Endothelial cell of umbilical vein (primary cell): ENCODE measurements around the gene OPTN. TPM values are rescaled to one million over a fixed set of nuclear protein-coding genes. Genes with fewer than 3 reads are reported as not detected.

Experiments
- BruUV-seq: library from RNA; stranded (reverse); fragments of 400-500 nt; replicated peaks from 2 replicates; lab custom pipeline; 2021; lab: Mats Ljungman, UMichigan
- CTCF ChIA-PET: fragments of 300-600, 350-600 bp; sonication (Branson Sonifier 250); formaldehyde crosslinking; loops from one replicate; lab custom pipeline; 2021; ENCODE audit warnings: antibody characterized with exemption, inconsistent platforms; lab: Charles Lee
- POLR2A ChIA-PET: fragments of 300-600, 350-600 bp; sonication (Branson Sonifier 250); formaldehyde crosslinking; loops from one replicate; lab custom pipeline; 2021; ENCODE audit warnings: antibody characterized with exemption, inconsistent platforms; lab: Charles Lee
- DNase-seq: peaks from one replicate; pipeline ENCODE4 v3.0.0-alpha.2; 2011; ENCODE audit warnings: low read depth, low spot score
- FAIRE-seq: peaks from 2 replicates; lab custom pipeline; 2011; peaks lifted over from hg19 to GRCh38; lab: Jason Lieb, UNC
- H2AFZ ChIP-seq: 2 replicates; pipeline ENCODE4 v1.6.0; 2012; ENCODE audit warnings: low read depth, low read length, control low read depth, inconsistent platforms
- H3K27ac ChIP-seq: 2 replicates; pipeline ENCODE4 v1.5.1; 2011; ENCODE audit warnings: low read depth, mild to moderate bottlenecking, control low read depth, low read length, moderate library complexity; ENCODE audit not compliant: insufficient read depth
- H3K27me3 ChIP-seq, 2 experiments: 2 replicates each; pipeline versions ENCODE4 v1.6.0 to v1.6.1; 2011; ENCODE audit warnings: low read length in 2 of 2, mixed read lengths in 1 of 2; ENCODE audit not compliant: control insufficient read depth in 2 of 2, insufficient read depth in 2 of 2
- H3K36me3 ChIP-seq, 2 experiments: 2 replicates in 1 of 2; 3 replicates in 1 of 2; pipeline ENCODE4 v1.5.1; 2011; ENCODE audit warnings: low read length in 2 of 2, mild to moderate bottlenecking in 1 of 2, moderate library complexity in 1 of 2; ENCODE audit not compliant: control insufficient read depth in 2 of 2, insufficient read depth in 2 of 2; ENCODE audit errors: extremely low read depth in 1 of 2
- H3K4me1 ChIP-seq: 3 replicates; pipeline ENCODE4 v1.5.1; 2011; ENCODE audit warnings: mild to moderate bottlenecking, low read length; ENCODE audit not compliant: control insufficient read depth, insufficient read depth; ENCODE audit errors: extremely low read depth
- H3K4me2 ChIP-seq: 2 replicates; pipeline ENCODE4 v1.6.1; 2011; ENCODE audit warnings: low read length, control low read depth, mixed read lengths; ENCODE audit not compliant: insufficient read depth
- H3K4me3 ChIP-seq, 3 experiments: fragments of 200-600 bp in 1 of 3; sonication (generic), shearing (Covaris generic) in 1 of 3; replicated peaks in 1 of 3; 2 replicates each; pipeline ENCODE4 v1.5.1; 2011 to 2016; ENCODE audit warnings: control low read depth in 3 of 3, low read length in 3 of 3, mild to moderate bottlenecking in 2 of 3, inconsistent platforms in 1 of 3, low read depth in 1 of 3, moderate library complexity in 1 of 3; ENCODE audit not compliant: insufficient read depth in 1 of 3
- H3K79me2 ChIP-seq: 2 replicates; pipeline ENCODE4 v1.6.0; 2012; ENCODE audit warnings: low read length, inconsistent platforms; ENCODE audit not compliant: control insufficient read depth, insufficient read depth
- H3K9ac ChIP-seq: replicated peaks from 2 replicates; pipeline ENCODE3; 2011; ENCODE audit warnings: low read length, control low read depth; ENCODE audit not compliant: insufficient read depth; ENCODE audit errors: extremely low read depth
- H3K9me1 ChIP-seq: replicated peaks from 3 replicates; pipeline ENCODE4 v1.6.0; 2011; ENCODE audit warnings: mild to moderate bottlenecking, low read length; ENCODE audit not compliant: control insufficient read depth, insufficient read depth; ENCODE audit errors: extremely low read depth
- H3K9me3 ChIP-seq: replicated peaks from 2 replicates; pipeline ENCODE4 v1.5.1; 2012; ENCODE audit warnings: low read length, inconsistent platforms; ENCODE audit not compliant: control insufficient read depth, insufficient read depth
- H4K20me1 ChIP-seq: replicated peaks from 2 replicates; pipeline ENCODE3; 2011; ENCODE audit warnings: mild to moderate bottlenecking, low read length; ENCODE audit not compliant: control insufficient read depth, insufficient read depth; ENCODE audit errors: extremely low read depth
- CTCF ChIP-seq, 2 donors: IDR thresholded peaks; 1 replicate in 1 of 2; 2 replicates in 1 of 2; pipeline ENCODE4 v1.5.1; 2011; ENCODE audit warnings: low read length in 2 of 2, mild to moderate bottlenecking in 2 of 2, moderate library complexity in 2 of 2, control low read depth in 1 of 2, inconsistent platforms in 1 of 2, low read depth in 1 of 2; ENCODE audit not compliant: insufficient read depth in 1 of 2; ENCODE audit errors: extremely low read depth in 1 of 2
- EZH2 ChIP-seq: IDR thresholded peaks from 2 replicates; pipeline ENCODE4 v1.6.1; 2012; ENCODE audit warnings: borderline replicate concordance, low read depth, mild to moderate bottlenecking, moderate library complexity, low read length, inconsistent platforms; ENCODE audit not compliant: severe bottlenecking
- FOS ChIP-seq: IDR thresholded peaks from 2 replicates; pipeline ENCODE4 v1.6.1; 2011; ENCODE audit warnings: mild to moderate bottlenecking, low read length, moderate library complexity, borderline replicate concordance; ENCODE audit not compliant: insufficient read depth
- GATA2 ChIP-seq: IDR thresholded peaks from 2 replicates; pipeline ENCODE4 v1.7.0; 2011; ENCODE audit warnings: low read depth, mild to moderate bottlenecking, moderate library complexity, mixed read lengths, low read length; ENCODE audit not compliant: insufficient read length, insufficient read depth
- JUN ChIP-seq: IDR thresholded peaks from 2 replicates; pipeline ENCODE4 v1.6.1; 2011; ENCODE audit warnings: borderline replicate concordance, low read depth; ENCODE audit not compliant: insufficient read length, insufficient read depth
- MAX ChIP-seq: IDR thresholded peaks from 2 replicates; pipeline ENCODE4 v1.6.1; 2011; ENCODE audit not compliant: insufficient read depth, insufficient read length
- MYC ChIP-seq: IDR thresholded peaks from one replicate; pipeline ENCODE4 v1.6.1; 2011; ENCODE audit warnings: mild to moderate bottlenecking, low read depth, low read length
- POLR2A ChIP-seq: IDR thresholded peaks from 2 replicates; pipeline ENCODE4 v1.6.1; 2012; ENCODE audit warnings: low read depth, mild to moderate bottlenecking, control low read depth, low read length
- POLR2AphosphoS5 ChIP-seq: IDR thresholded peaks from 2 replicates; pipeline ENCODE4 v1.6.1; 2012; ENCODE audit warnings: low read depth, mild to moderate bottlenecking, control low read depth, low read length, moderate library complexity; ENCODE audit not compliant: insufficient read depth
- dilution Hi-C: fragments of 300-500 bp; cut with MboI; formaldehyde crosslinking; loops from one replicate; pipeline ENCODE4 v1.15.0; 2019; ENCODE audit warnings: low sequenced_read_pairs; ENCODE audit not compliant: extremely low pct_ligation_motif_present
- intact Hi-C: fragments of 100-400 bp; cut with micrococcal nuclease; formaldehyde crosslinking; loops from one replicate; pipeline ENCODE4 v1.10.0; 2022
- polyA plus RNA-seq, 4 experiments: library from polyadenylated mRNA; depleted of rRNA in 3 of 4; stranded (reverse) in 3 of 4; unstranded in 1 of 4; fragments of >200 nt; gene quantifications; 2 replicates each; pipeline versions ENCODE4 v1.2.1 to v1.2.3, GENCODE V29; 2011 to 2012; ENCODE audit warnings: missing spikeins in 1 of 4
- total RNA-seq: library from RNA; stranded (reverse); gene quantifications from 2 replicates; pipeline ENCODE4 v1.2.3, GENCODE V29; 2021

Gene OPTN
- total and polyA plus RNA-seq, 2 donors (not counting 3 experiments of a cell fraction or from before 2014, with no cell fraction given), result 22.7 to 94.2 TPM

GRCh38 chr10:13120786-13121499 is 21.0 kb downstream of the OPTN start:
- H3K27ac ChIP-seq, result no peak overlapping the region
- H3K4me2 ChIP-seq, result no peak overlapping the region
- H3K4me3 ChIP-seq, result no peak overlapping the region
- ChIA-PET CTCF (no interaction called here), POLR2A (no interaction called here)
- intact Hi-C loops (no loop called here), dilution Hi-C loops (no loop called here)
- no peak overlapping the region for H2AFZ ChIP-seq
- no peak for DNase-seq
- no TSS peak for BruUV-seq
- H3K9me3 ChIP-seq, result no peaks in the 10 kb centered on the region
- no peak for FAIRE-seq
- no peak overlapping the region for H3K9ac ChIP-seq
- no peaks in the 10 kb centered on the region for H3K9me1 ChIP-seq
- H3K36me3 ChIP-seq, result peaks cover 12 to 33% of the 10 kb centered on the region in 2 experiments
- no peaks in the 10 kb centered on the region for H4K20me1 ChIP-seq
- H3K4me1 ChIP-seq, result no peaks in the 10 kb centered on the region
- no peaks in the 10 kb centered on the region for H3K27me3 ChIP-seq
- no peak for TF ChIP-seq FOS
- TF ChIP-seq JUN, result no peak
- no peak for TF ChIP-seq GATA2
- no peak for TF ChIP-seq POLR2AphosphoS5
- TF ChIP-seq CTCF (IDR thresholded peaks at IDR 0.05; ENCODE audit: extremely low read depth in 1 of 2, insufficient read depth in 1 of 2, low read depth in 1 of 2, low read length in 2 of 2), result no peak
- no peak for TF ChIP-seq POLR2A
- TF ChIP-seq MYC, result no peak
- TF ChIP-seq EZH2, result no peak
- no peak for TF ChIP-seq MAX
- no peaks in the 10 kb centered on the region for H3K79me2 ChIP-seq
